Posterior cingulate gyrus (tissue), 11 donors: Measurements from ENCODE around the gene BAZ2A.
"Not testable (repeated sequence)": the region's sequence is repeated elsewhere in the genome, so short reads cannot be mapped to it uniquely, and the experiment has no call there.

ENCODE experiments used
- DNase-seq, 10 donors: peaks; one replicate each; pipeline versions ENCODE4 v3.0.0 to v3.0.0-alpha.2; 2020 to 2021; ENCODE audit warnings: mixed read lengths in 3 of 10
- intact Hi-C: fragments of 100-400 bp; cut with DNase I; formaldehyde crosslinking; loops from one replicate; pipeline ENCODE4 v1.15.1; 2023

BAZ2A gene

GRCh38 chr12:56630180-56630632 lies at the start of gene BAZ2A:
Gene BAZ2A (minus strand): TSS chr12:56630326. CDS start chr12:56617530, 12,796 bp downstream.
- peak; percentile 91 to 99 (median 97) for DNase-seq
- intact Hi-C loops: loop anchor here (5.0 kb wide), 1 partner anchor 58 kb away; no protein-coding TSS in a partner anchor

- intact Hi-C loops: no loop called here
- DNase-seq: no peak
These were observed 48.7 kb upstream of the BAZ2A start for GRCh38 chr12:56678852-56679251.

- DNase-seq: no peak
- intact Hi-C loops: no loop called here
These were observed 47.6 kb upstream of the BAZ2A start for GRCh38 chr12:56677680-56678079.

- intact Hi-C loops: no loop called here
- DNase-seq: no peak
These were observed 46.9 kb upstream of the BAZ2A start for GRCh38 chr12:56676851-56677580.

- intact Hi-C loops: no loop called here
- DNase-seq: no peak
These were observed 41.5 kb upstream of the BAZ2A start for GRCh38 chr12:56671608-56672007.

- intact Hi-C loops: no loop called here
- no peak for DNase-seq
These were observed 40.7 kb upstream of the BAZ2A start for GRCh38 chr12:56670836-56671235.

- intact Hi-C loops: no loop called here
- DNase-seq: no peak
These were observed 38.0 kb upstream of the BAZ2A start for GRCh38 chr12:56668197-56668457.

- DNase-seq: no peak
- intact Hi-C loops: no loop called here
These were observed 32.0 kb upstream of the BAZ2A start for GRCh38 chr12:56661979-56662638.

- intact Hi-C loops: no loop called here
- DNase-seq: no peak
These were observed 31.4 kb upstream of the BAZ2A start for GRCh38 chr12:56661560-56661959.

GRCh38 chr12:56658921-56659320 lies 28.8 kb upstream of the BAZ2A start:
- intact Hi-C loops: no loop called here
- no peak for DNase-seq

GRCh38 chr12:56657416-56658379 lies 27.6 kb upstream of the BAZ2A start:
- DNase-seq: no peak
- intact Hi-C loops: no loop called here

GRCh38 chr12:56653781-56654180 lies 23.7 kb upstream of the BAZ2A start:
- DNase-seq, intact Hi-C loops: not testable (repeated sequence)

- intact Hi-C loops, DNase-seq: not testable (repeated sequence)
These were observed 17.9 kb upstream of the BAZ2A start for GRCh38 chr12:56648023-56648422.

- intact Hi-C loops: no loop called here
- peak; percentile 90 to 99 (median 93) for DNase-seq
These were observed 15.8 kb upstream of the BAZ2A start, which contains the start of gene ATP5F1B for GRCh38 chr12:56645717-56646446. Gene ATP5F1B (minus strand): TSS chr12:56645984. CDS start chr12:56645963, 21 bp downstream.

GRCh38 chr12:56645201-56645716 lies 15.1 kb upstream of the BAZ2A start:
- intact Hi-C loops: no loop called here
- DNase-seq: peak in 5 of 10 donors; percentile 15 to 87 (median 29)

- DNase-seq: no peak
- intact Hi-C loops: no loop called here
These were observed 14.5 kb upstream of the BAZ2A start for GRCh38 chr12:56644654-56645053.

- intact Hi-C loops: no loop called here
- no peak for DNase-seq
These were observed 11.1 kb upstream of the BAZ2A start for GRCh38 chr12:56641219-56641618.

- intact Hi-C loops: loop anchor here (2.0 kb wide), 2 partner anchors 51 to 125 kb away; partner anchors contain the start of gene PTGES3
- no peak for DNase-seq
These were observed 7.5 kb upstream of the BAZ2A start for GRCh38 chr12:56637621-56638020.

GRCh38 chr12:56636675-56637540 lies 6.8 kb upstream of the BAZ2A start:
- intact Hi-C loops: loop anchor here (2.0 kb wide), 2 partner anchors 52 to 124 kb away; partner anchors contain the start of gene PTGES3

More at GRCh38 chr12:56636675-56637540, 6.8 kb upstream of the BAZ2A start:
- peak; percentile 87 to 99 (median 95) for DNase-seq
